Heart left ventricle (tissue), 16 donors: ENCODE data around the gene SYN1. TPM values are rescaled to one million over a fixed set of nuclear protein-coding genes. Genes with fewer than 3 reads are reported as not detected.

Experiments used
- ATAC-seq, 4 donors: fragments of 200-7000 bp; cut with Tn5 transposase; one replicate each; pipeline ENCODE4 v1.9.1; 2020 to 2022; ENCODE audit warnings: moderate library complexity in 4 of 4, mild to moderate bottlenecking in 3 of 4, moderate number of reproducible peaks in 1 of 4
- DNase-seq, 5 donors: peaks; one replicate each; pipeline ENCODE4 v3.0.0-alpha.2; 2020
- H3K27ac ChIP-seq, 12 donors: fragments of 200-600 bp; sonication (generic) in 4 of 12; one replicate each; pipeline versions ENCODE4 v1.5.0 to v1.8.0; 2016 to 2022; ENCODE audit warnings: mild to moderate bottlenecking in 2 of 12
- H3K27me3 ChIP-seq, 9 donors: fragments of 200-600 bp; sonication (generic) in 2 of 9; one replicate each; pipeline versions ENCODE4 v1.5.1 to v1.8.0; 2016 to 2022; ENCODE audit warnings: mild to moderate bottlenecking in 3 of 9
- H3K36me3 ChIP-seq, 9 donors: fragments of 200-600 bp; sonication (generic) in 2 of 9; one replicate each; pipeline versions ENCODE4 v1.5.0 to v1.8.0; 2018 to 2022; ENCODE audit warnings: mild to moderate bottlenecking in 2 of 9
- H3K4me1 ChIP-seq, 12 donors: fragments of 200-600 bp; sonication (generic) in 4 of 12; one replicate each; pipeline versions ENCODE4 v1.5.0 to v1.8.0; 2016 to 2022; ENCODE audit warnings: mild to moderate bottlenecking in 3 of 12
- H3K4me3 ChIP-seq, 12 donors: fragments of 200-600 bp; sonication (generic) in 4 of 12; one replicate each; pipeline versions ENCODE4 v1.5.0 to v1.8.0; 2017 to 2022; ENCODE audit warnings: mild to moderate bottlenecking in 9 of 12, moderate library complexity in 4 of 12
- H3K9me3 ChIP-seq, 12 donors: fragments of 200-600 bp; sonication (generic) in 4 of 12; one replicate each; pipeline versions ENCODE4 v1.5.0 to v1.8.0; 2016 to 2022; ENCODE audit warnings: mild to moderate bottlenecking in 1 of 12
- POLR2A ChIP-seq, 2 donors: fragments of 450-650 bp; IDR thresholded peaks; one replicate each; pipeline ENCODE4 v1.6.1; 2017; ENCODE audit warnings: antibody characterized with exemption in 2 of 2, mild to moderate bottlenecking in 2 of 2, moderate library complexity in 2 of 2
- WGBS, 4 donors: extraction: QIAGEN DNeasy Blood & Tissue Kit in 2 of 4; methylation state at CpG; one replicate each; pipeline versions ENCODE4 v1.1.5 to v1.1.7; 2013 to 2018; 5-methylcytosine and 5-hydroxymethylcytosine counted together
- intact Hi-C, 10 donors: fragments of 100-400 bp; cut with DNase I; formaldehyde crosslinking; loops; one replicate each; pipeline versions ENCODE4 v1.11.1 to v1.14.2; 2022
- polyA plus RNA-seq, 2 donors: library from polyadenylated mRNA; stranded (reverse); fragments of 200-250 nt; gene quantifications; one replicate each; pipeline ENCODE4 v1.2.3, GENCODE V29; 2013
- total RNA-seq, 9 donors: library from RNA; depleted of rRNA in 2 of 9; stranded (reverse); fragments of >200 nt in 2 of 9; fragmentation: NEBNext Ultra II Directional in 3 of 9; extraction: Animal tissue kit (Norgen Biotek cat#: 25700) in 3 of 9; gene quantifications; one replicate each; pipeline versions ENCODE4 v1.1.0 to v1.2.4, GENCODE V29; 2016 to 2023
- TF ChIP-seq, protein P1 (sequence below), 12 donors: fragments of 200-600 bp; sonication (generic) in 4 of 12; IDR thresholded peaks; one replicate each; pipeline versions ENCODE4 v1.5.0 to v1.8.0; 2018 to 2022; ENCODE audit warnings: antibody characterized with exemption in 12 of 12, mild to moderate bottlenecking in 5 of 12
- donor health status: ischemic (EF 13 %, LVEDD 7.1; RV severe dilation, severe dysfunction).
- donor health status: healthy with polysubstance abuse.
- donor health status: DM: no; HTN: yes; CAD: no.
- donor health status: DM: no; HTN: no; CAD: no.
- donor health status: ischemic (EF 25% LVEDD 6.9; RV normal size, moderate dysfunction).
- donor health status: ischemic (EF 25% LVEDD 5.7; RV mildly dilated, moderate dysfunction).
- donor health status: healthy.
- donor health status: DM: yes; HTN: yes; CAD: no.
- donor health status: ischemic (EF 35%, LVEDD 5.7; RV mildly dilated, moderate dysfunction).
- donor health status: nonischemic (EF 11% LVEDD 7.7; RV severe dilation, severe dysfunction).
- donor health status: DM: yes; HTN: yes; CAD: no.
- donor health status: PGD.
- donor health status: ischemic (EF 29% LVEDD 5.4; RV normal size, mild dysfunction).
- donor health status: nonischemic (EF 23%, LVEDD 6.1; RV moderate dilation, normal function).

SYN1 gene
- total and polyA plus RNA-seq, 11 donors = 7.1 to 20.5 (median 11.3) TPM

DNA sequence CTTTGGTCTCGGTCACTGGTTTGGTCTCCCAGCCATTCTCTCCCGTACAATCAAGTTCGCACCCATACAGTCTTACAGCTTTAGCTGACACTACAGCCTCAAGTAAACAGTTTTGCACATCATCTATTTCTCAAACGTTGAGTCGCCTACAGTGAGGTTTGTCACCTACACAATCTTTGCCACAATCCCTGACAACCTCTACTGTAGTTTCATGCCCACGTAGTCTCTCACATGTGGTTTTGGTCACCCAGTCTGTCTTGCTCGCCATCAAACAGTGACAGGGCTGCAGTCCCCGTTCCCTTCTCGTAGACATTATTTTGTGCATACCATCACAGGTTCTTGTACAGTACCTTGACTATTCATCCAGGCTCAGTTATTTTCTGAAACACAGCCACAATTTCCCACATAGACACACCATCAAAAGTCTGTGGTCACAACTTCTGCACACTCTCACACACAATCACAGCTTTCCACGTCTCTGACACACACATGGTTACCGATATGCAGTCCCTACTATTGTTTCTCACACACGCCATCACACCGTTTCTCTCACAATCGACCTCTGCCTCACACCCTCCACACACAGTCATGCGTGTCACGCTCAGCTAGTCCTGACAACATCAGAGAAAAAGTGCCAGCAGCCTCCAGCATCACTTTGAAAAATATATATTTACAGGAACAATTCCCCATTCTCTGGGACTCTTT, 15.4 kb upstream of the SYN1 start:
- intact Hi-C loops = loop anchor here in 1 of 10 donors (10.0 kb wide), 1 partner anchor 70 kb away; the partner anchor contains the start of gene ARAF
- WGBS, 4 donors = 85 to 90% (median 88%) methylated on average over 16 of the region's 16 CpGs
- ATAC-seq (no peak), DNase-seq (no peak)
- Histone ChIP-seq H3K27ac (no peak overlapping the region), H3K4me3 (no peak overlapping the region), H3K9me3 (peaks cover 0 to 6% (median 0%) of the 10 kb centered on the region in 12 donors), H3K27me3 (no peaks in the 10 kb centered on the region), H3K36me3 (peaks cover 0 to 49% (median 28%) of the 10 kb centered on the region in 9 donors), H3K4me1 (peaks cover 0 to 10% (median 0%) of the 10 kb centered on the region in 12 donors)
- TF ChIP-seq, protein P1, sequence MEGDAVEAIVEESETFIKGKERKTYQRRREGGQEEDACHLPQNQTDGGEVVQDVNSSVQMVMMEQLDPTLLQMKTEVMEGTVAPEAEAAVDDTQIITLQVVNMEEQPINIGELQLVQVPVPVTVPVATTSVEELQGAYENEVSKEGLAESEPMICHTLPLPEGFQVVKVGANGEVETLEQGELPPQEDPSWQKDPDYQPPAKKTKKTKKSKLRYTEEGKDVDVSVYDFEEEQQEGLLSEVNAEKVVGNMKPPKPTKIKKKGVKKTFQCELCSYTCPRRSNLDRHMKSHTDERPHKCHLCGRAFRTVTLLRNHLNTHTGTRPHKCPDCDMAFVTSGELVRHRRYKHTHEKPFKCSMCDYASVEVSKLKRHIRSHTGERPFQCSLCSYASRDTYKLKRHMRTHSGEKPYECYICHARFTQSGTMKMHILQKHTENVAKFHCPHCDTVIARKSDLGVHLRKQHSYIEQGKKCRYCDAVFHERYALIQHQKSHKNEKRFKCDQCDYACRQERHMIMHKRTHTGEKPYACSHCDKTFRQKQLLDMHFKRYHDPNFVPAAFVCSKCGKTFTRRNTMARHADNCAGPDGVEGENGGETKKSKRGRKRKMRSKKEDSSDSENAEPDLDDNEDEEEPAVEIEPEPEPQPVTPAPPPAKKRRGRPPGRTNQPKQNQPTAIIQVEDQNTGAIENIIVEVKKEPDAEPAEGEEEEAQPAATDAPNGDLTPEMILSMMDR (IDR thresholded peaks at IDR 0.05) = no peak
- TF ChIP-seq POLR2A (IDR thresholded peaks at IDR 0.05) = no peak

GRCh38 chrX:47633689-47634590, 14.3 kb upstream of the SYN1 start:
- intact Hi-C loops = loop anchor here in 1 of 10 donors (10.0 kb wide), 1 partner anchor 69 kb away; the partner anchor contains the start of gene ARAF
- ATAC-seq (no peak), DNase-seq (no peak)
- Histone ChIP-seq H3K4me3 (no peak overlapping the region), H3K27me3 (no peaks in the 10 kb centered on the region), H3K27ac (no peak overlapping the region), H3K4me1 (peaks cover 0 to 12% (median 0%) of the 10 kb centered on the region in 12 donors), H3K9me3 (no peaks in the 10 kb centered on the region), H3K36me3 (peaks cover 0 to 39% (median 20%) of the 10 kb centered on the region in 9 donors)
- TF ChIP-seq POLR2A (IDR thresholded peaks at IDR 0.05) = no peak
- TF ChIP-seq, protein P1 (IDR thresholded peaks at IDR 0.05) = no peak
- 63 to 73% (median 69%) methylated on average over 14 of the region's 14 CpGs for WGBS, 4 donors

- DNase-seq = no peak
- Histone ChIP-seq H3K4me1 (peaks cover 0 to 12% (median 0%) of the 10 kb centered on the region in 12 donors), H3K27me3 (no peaks in the 10 kb centered on the region)
Observed at GRCh38 chrX:47632666-47633065, 13.0 kb upstream of the SYN1 start.

More at GRCh38 chrX:47632666-47633065, 13.0 kb upstream of the SYN1 start:
- H3K27ac ChIP-seq = no peak overlapping the region
- H3K36me3 ChIP-seq = peaks cover 0 to 26% (median 13%) of the 10 kb centered on the region in 9 donors
- no peak overlapping the region for H3K4me3 ChIP-seq
- ATAC-seq = no peak
- no peaks in the 10 kb centered on the region for H3K9me3 ChIP-seq
- intact Hi-C loops = loop anchor here in 1 of 10 donors (10.0 kb wide), 1 partner anchor 68 kb away; the partner anchor contains the start of gene ARAF
- 58 to 64% (median 63%) methylated on average over 4 of the region's 4 CpGs for WGBS, 4 donors
- TF ChIP-seq, protein P1 (IDR thresholded peaks at IDR 0.05) = no peak
- TF ChIP-seq POLR2A (IDR thresholded peaks at IDR 0.05) = no peak
